ENCODE results near the gene RIC8B.

Gene RIC8B

DNA sequence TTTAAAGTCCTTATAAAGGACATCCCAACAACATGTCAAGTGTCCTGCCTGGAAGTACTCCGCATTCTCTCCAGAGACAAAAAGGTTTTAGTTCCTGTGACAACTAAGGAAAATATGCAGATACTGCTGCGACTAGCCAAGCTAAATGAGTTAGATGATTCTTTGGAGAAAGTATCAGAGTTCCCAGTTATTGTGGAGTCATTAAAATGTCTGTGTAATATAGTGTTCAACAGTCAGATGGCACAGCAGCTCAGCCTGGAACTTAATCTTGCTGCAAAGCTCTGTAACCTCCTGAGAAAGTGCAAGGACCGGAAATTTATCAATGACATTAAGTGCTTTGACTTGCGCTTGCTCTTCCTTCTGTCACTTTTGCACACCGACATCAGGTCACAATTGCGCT is 40.2 kb downstream of the RIC8B start:
- no peak for DNase-seq

DNA sequence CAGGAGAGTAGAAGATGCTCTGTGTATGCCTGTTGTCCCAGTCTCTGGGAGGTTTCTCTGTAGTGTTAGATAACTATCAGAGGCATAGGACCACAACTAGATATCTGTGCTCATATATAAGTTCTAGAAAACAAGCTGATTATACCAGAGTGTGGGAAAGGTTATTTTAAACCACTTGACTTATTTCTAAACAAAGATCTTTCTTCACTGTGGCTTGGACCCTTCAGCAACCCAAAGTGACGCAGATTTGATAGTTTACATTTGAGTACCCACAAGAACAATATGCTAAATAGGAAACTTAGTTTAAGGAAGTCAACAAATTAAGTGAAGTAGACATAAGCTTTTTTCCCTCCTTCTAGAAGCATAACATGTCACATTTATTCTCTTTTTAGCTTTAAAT is 41.3 kb downstream of the RIC8B start:
- no peak for DNase-seq

DNA sequence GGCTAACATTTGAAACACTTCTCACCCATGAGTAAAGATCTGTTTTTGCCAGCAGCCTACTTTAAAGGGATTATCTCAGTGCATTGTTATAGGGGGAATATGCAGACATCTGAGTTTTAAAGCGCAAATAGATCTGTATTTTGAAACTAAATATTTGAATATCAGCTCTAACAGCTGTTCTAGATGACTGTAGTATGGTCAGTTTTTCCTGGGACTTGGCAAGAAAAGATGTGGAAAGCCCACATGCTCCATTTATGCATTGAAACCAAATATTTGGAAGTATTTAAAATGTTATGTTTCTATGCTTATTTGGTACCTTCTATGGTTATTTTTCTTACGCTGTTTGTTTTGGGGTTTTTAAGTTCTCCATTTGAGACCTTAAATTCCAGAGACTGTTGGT is 41.7 kb downstream of the RIC8B start:
- no peak for DNase-seq

DNA sequence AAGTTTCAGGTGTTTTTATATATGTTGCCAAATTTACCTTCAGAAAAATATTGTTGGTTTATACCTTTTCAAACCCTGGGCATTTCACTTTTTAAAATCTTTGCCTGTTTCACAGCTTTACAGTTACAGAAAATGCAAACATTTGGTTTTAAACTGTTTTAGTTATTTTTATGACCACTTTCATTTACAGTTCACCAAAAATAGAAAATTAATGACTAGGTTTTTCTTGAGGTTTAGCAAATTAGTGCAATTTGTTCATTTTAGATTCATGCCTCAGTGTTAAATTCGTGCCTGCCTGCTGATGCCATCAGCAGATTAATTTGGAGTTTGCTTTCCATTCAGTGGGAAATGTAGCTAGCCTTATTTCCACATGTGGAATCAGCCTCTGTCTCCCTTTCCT is 45.5 kb downstream of the RIC8B start:
- no peak for DNase-seq

DNA sequence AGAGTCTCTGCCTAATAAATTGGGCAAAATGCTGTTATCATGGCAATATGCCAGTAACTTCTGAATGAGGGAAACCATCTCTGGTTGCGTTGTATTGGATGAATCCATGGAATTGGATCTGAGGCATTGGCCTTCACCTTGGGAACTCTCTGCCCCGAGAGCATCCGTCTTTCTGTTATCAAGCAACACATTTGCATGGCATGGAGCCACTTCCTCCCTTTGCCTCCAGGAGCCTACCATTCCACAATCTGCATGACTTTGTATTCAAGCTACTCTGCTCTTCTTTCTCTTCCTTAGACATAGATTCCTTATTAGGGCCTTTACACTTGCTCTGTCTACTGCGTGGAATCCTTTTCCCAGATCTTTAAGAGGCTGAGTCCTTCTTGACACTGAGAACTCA is 57.2 kb downstream of the RIC8B start:
- DNase-seq = no peak

DNA sequence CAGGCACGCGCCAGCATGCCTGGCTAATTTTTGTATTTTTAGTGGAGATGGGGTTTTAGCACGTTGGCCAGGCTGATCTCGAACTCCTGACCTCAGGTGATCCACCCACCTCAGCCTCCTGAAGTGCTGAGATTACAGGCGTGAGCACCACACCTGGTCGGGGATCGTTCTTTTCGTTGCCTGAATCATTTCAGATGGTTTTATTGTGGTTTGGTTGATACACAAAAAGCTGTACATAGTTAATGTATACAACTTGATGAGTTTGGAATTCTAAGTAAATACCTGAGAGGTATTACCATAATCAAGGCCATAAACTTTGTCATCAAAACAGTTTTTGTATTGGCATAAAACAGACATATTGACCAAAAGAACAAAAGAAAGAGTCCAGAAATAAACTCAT is 63.3 kb downstream of the RIC8B start:
- no peak for DNase-seq

DNA sequence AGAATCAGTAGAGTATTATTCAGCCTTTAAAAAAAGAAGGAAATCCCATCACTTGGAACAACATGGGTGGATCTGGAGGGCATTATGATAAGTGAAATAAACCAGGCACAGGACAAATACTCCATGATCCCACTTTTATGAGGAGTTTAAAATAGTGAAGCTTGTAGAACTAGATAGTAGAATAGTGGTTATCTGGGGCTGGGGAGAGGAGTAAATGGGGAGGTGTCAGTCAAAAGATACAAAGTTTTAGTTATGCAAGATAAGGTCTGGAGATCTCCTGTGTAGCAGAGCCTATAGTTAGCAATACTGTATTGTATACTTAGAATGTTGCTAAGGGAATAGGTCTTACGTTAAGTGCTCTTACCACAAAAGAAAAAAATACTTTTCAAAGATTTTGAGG is 64.9 kb downstream of the RIC8B start:
- DNase-seq = no peak

DNA sequence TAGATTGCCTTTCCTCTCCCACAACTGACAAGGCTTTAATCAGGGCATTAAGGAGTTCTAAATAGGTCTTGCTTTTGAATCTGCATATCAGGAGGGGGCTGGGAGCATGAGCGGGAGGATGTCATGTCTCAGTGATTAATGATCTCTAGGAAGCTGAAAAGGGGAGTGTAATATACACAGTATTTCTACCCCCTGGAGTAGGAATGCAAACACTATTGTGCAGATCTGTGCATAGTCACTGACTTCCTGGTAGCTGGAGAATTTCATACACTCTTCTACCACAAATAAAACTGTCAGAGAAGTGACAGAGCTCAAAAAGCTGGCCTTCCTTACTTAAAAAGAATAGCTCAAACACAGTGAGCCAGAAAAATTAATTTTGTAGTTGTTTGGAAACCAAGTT is 65.8 kb downstream of the RIC8B start:
- no peak for DNase-seq

DNA sequence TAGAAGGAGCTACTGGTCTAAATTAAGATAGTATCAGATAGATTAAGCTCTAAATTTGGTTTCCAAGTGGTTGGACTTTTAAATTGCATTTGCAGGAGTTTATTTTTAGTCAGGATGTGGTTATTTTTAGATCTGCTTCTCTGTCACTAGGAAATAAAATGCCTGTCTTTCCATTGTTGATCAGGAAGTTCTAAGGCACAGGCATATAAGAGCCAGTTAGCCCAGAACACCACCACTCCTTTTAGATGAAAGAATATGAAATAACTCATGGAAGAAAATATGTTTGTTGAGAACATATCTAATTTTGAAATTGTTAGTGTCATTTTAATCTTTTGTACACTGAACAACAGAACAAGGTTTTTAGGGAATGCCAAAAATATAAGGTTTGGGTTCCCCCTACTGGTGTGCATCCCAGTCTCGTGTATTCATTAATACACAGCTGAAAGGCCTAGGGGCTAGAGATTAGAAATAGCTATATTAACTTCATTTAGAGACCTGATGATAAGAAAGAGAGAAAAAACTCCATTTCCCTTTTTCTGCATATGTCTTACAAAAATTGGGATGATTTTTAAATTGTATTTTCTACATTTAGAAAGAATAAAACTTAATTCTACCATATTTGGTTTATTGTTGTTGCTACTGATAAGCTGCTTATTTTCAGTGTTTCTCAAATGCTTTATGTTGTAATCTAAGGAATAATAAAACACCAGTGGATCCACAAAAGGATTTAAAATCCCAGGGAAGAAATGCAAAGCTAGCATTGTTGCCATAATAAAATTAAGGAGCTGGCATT is 67.2 kb downstream of the RIC8B start:
- peak; percentile 3 to 27 for DNase-seq

DNA sequence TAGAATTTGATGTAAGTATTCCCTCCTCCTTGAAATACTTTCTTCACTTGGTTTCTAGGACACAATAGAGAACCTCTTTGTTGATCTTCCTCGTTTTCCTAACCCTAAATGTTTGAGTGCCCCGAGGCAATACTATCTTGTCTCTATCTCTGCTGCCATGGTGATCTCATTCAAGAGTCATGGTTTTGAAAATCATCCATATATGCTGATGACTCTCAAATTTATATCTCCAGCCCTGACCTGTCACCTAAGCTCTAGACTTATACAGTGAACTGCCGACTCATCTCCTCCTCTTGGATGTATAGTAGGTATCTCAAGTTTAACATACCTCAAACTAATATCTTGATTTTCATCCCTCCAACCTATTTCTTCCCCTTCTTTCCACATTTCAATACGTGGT is 71.4 kb downstream of the RIC8B start:
- no peak for DNase-seq

DNA sequence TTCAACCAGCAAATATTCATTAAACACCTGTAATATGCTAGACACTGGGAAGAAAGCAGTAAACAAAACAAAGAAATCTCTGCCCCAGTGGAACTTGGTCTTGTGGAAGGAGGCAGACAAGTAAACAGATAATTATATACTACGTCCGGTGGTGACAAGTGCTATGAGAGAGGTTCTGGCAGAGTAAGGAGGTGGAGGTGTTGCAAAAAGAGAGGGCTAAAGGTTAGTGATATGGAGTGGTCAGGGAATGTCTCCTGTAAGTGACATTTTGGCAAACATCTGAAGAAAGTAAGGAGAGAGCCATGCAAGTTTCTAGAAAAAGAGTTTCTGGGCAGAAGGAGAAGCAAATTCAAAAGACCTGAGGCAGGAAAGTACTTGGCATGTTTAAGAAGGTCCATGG is 73.4 kb downstream of the RIC8B start:
- DNase-seq = no peak

DNA sequence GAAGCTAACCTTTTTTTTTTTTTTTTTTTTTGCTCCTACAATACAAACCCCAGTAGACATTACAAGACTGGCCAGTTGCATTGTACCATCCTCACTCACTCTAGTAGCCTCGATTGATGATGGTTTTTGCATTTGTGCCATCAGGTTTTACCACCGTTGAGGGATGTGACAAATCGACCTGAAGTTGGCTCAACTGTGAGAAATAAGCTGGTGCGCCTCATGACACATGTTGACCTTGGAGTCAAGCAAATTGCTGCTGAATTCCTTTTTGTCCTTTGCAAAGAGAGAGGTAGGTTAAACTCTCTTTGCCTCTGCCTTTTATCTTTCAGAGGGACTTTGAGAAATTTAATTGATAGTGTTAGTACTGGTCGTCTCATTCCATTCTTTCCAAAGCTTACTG is 76.8 kb downstream of the RIC8B start:
- no peak for DNase-seq

DNA sequence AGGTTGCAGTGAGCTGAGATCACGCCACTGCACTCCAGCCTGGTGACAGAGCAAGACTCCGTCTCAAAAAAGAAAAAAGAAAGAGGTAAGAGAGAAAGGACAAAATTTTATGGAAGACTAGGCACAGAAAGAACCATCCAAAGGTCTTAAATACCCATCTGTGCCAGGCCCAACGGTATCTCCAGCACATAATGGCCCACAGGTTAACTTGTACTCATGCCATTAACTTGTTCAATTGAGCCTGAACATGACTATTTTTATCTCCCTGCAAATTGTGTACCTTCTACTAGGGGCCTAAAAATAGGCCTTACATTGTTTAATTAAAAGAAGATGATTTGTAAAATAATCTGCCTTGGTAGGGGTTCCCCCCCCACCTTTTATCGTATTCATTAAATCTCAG is 80.2 kb downstream of the RIC8B start:
- DNase-seq = no peak

DNA sequence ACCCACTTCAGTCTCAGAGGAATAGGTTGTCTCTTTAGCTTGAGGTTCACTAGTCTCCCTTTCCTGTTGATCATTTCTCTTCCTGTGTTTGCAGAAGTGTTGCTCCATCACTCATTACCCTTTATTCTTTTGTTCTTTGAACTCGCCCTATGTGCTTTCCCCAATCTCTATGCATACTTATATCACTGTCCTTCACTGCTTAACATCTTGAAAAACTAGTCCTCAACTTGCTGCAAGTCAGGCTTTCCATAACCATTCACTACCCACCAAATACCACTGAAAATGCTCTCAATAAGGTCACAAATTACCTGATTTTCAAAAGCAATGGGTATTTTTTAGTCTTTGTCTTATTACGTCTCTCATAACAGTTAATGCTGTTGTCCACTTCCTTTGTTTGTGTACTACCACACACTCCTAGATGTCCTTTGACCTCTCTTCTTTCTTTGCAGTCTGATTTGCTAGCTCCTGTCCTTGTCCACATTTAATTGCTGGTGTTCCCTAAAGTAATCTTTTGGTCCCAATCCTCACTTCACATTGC is 80.8 kb downstream of the RIC8B start:
- no peak for DNase-seq

DNA sequence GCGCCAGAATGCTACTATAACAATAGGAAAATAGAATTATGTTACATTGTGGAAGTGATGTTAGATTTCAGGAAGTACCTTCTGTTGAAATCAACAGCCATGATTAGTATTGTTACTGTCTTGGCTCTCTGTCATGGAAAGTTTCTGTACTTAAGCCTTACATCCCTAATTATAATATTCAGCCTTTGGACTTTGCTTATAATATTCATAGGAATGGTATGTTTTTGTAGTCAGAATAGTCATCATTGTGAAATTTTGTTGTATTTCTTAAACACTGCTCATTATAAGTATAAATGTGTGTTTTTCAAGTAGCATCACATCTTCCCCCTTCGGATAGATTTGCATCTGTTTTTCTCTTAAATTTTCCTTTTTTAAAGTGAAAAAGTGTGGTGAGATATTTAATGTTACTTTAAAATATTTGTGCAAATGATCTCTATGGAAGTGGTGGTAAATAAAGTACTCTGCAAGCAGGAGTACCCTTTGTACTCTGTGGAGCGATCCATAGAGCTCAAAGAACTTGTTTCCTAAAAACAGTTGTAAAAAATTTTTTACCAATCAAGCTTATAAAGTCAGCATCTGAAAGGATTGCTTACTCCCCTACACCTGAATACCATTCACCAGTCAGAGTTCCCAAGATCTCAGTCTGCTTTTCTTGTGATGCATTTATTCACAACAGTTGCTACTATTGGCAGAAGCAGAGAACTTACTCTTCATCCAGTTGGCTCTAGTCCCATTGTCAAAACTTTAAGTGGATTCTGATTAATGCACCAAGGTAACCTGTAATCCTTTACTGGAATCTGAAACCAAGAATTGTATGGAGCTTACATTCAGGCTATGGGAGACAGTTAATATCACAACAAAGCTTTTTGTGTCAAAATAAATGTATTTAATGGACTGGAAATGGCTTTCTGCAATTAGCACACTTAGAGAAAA is 87.8 kb downstream of the RIC8B start:
- DNase-seq = no peak

DNA sequence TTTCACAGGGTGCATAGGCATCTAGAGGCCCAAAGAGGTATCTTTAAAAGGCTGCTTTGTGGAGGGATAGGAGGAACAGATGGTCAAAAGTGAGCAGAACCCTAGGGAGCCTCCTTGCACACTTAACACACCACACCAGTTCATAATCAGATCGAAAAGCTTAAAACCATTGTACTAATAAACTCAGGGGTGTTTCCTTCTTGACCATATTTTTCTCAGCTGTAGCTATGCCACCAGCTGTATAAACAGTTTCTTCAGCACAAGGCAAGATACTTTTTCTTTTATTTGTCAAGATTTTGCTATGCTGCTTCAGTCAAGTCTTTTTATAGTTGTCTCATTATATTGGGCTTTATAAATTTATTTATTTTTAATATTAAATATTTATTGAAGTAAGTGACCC is 88.7 kb downstream of the RIC8B start:
- DNase-seq = no peak

DNA sequence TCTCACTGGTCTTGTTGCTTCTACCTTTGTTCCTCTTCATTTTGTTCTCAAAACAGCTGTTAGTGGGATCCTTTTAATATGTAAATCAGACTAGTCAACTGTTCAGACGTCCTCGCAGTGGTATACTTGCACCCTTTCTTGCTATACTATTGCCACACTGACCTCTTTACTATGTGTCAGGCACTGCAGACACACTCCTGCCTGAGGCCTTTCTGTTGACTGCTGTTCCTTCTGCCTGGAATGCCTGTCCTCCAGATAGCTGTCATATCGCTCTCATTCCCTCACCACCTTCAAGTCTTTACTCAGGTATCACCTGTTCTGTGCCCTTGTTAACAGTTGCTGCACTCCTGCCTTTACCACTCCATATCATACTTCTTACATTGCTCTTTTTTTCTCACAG is 91.2 kb downstream of the RIC8B start:
- no peak for DNase-seq

DNA sequence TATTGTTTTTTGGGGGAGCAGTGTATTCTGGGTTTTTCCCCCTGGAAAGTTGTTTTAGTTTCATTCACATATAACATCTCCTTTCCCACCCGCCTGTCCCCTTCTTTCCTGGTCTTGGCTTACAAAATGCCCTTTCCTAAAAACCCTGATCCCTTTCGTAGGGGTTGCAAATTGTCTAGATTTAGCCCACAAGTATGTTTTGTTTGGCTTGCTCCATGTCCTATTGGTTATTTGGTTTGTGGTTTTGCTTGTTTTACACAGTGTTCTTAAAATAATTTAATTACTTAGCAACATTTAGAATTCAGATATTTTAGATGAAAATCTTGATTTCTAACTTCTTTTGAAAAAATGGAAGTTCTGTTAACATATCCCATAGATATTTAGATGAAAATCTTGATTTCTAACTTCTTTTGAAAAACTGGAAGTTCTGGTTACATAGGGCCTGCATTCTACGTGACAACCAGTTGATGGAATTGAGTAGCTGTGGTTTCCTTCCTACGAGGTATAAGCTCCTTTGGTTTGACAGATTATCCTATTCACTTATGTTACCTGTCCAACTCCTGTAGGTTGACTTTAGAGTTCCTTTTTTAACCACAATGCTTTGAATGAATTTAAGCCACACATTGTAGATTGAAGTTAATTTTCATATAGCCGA is 92.1 kb downstream of the RIC8B start:
- no peak for DNase-seq

DNA sequence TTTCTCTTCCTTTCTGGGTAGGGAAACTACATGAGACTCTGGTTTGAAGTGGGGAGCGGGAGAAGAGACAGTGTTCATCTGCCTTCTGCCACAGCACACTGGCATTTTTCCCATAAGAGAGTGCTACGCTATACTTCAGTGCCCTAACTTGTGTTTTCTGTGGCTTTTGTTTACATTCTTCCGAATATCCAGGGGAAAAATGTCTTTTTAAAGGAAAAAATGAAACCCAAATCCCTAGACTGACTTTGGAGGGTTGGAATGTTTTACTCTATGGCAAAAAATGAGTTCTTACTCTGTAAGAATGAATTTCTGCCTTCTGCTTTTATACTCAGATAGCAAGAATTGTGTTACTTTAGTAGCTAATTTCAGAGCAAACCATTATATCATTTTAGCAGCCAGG is 93.2 kb downstream of the RIC8B start:
- no peak for DNase-seq

DNA sequence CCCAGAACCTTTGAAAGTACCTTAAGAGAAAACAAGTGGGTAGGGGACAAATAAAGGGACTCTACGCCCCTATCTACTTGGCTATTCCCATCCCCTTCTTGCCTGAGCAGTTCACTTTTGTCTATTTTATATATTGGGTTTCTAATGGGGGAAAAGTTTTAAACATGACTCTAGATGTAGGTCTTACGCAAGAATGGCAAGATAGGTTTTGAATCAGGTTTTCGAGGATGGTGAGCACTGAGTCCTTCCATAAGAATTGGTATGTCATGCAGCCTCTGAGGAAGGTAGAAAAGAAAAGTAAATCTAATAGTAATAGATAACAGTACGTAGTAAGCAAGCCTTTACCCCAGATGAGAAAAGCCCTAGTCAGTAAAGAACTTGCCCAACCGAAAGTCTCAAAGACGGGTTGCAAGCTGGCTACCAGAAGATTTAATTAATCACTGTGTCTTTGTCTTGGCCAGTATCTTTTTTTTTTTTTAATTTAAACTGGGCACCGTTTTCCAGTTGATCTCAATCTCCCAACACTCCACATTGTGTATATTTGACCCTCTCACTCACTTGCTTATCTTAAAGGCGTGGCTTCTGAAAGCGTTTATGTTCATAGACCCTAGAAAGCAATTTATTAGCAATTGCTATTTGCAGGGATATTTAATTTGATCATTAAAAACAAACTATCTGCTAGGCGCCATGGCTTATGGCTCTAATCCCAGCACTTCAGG is 94.7 kb downstream of the RIC8B start:
- DNase-seq = no peak

DNA sequence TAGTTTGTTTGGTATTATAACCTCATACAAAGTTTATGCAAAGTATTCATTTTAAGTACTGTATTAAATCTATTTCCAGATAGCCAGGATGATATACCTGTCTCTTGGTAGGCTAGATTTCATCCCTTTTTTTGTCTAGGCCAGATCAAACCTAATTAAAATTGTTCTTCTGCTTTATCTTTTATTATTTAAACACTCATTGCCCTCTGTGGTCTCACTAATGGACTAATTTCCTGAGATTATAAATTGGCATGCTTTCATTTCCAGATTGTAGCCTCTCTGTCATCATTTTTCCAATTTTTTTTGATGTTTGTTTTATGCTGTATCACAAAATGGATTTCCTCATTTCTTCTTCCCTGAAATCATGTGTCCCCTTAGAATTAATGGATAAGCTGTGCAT is 95.6 kb downstream of the RIC8B start:
- DNase-seq = no peak

DNA sequence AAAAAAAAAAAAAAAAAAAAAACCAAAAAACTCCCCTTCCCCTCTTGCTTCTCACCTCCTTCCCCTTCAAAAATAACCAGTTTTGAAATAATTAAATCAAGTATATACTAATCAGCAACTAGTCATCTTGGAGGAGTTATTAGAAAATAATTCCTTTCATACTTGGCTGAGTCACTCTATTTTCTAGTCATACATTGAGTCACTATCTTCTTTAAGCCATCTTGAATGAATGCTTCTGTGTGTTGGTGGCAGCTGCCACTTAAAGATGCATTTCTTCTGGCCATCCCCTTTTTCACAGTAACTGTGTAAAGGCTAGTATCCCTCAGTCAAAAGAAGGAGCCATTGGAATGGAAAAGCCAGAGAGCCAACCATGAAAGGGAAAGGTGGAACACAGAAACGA is 97.0 kb downstream of the RIC8B start:
- no peak for DNase-seq

DNA sequence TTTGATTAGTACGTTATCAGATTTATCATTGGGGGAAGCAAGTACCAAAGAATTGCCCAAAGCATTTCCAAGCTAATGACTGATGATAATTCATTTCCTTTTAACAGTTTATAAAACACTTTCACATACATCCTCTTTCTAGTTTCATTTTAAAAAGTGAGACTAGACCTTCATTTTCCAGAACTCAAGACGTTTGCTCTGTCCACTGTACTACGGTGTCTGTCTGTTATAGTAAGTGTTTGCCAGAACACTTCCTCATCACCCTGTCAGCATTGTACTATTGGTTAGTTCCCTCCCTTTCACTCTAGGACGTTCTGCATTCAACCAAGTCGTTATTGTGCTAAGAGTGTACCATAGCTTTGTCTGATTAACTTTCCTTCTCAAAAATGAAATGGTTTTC is 99.5 kb downstream of the RIC8B start:
- no peak for DNase-seq

Measured in activated CD4-positive, alpha-beta T cell treated with anti-CD3 and anti-CD28 coated beads, Interleukin-2, amount 50 U/mL, for 48 hours (primary cell).